COR-L47 (cell line): ENCODE measurements around the gene PCBD1.

Experiments
- DNase-seq: peaks from one replicate; lab custom pipeline; 2025; lab: John Stamatoyannopoulos, UW

The PCBD1 gene

DNA sequence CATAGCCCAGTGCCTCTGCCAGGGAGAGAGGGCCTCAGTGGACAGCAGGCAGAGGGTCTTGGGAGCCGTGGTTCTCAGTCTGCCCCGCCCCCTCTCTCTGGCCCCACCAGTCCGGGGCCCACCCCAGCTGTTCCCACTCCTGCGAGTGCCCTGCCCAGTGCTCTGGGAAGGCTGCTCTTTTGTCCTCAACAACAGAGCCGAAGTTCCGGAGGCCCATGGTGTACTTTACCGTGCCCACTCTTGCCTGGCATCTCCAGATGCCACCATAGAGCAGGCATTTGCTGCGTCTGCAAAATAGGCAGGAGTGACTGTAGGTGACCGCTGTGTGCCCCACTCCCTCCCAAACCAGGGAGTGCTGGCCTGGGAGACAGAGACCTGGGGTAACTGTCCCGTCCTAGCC lies 29.3 kb upstream of the PCBD1 start:
- no peak for DNase-seq

DNA sequence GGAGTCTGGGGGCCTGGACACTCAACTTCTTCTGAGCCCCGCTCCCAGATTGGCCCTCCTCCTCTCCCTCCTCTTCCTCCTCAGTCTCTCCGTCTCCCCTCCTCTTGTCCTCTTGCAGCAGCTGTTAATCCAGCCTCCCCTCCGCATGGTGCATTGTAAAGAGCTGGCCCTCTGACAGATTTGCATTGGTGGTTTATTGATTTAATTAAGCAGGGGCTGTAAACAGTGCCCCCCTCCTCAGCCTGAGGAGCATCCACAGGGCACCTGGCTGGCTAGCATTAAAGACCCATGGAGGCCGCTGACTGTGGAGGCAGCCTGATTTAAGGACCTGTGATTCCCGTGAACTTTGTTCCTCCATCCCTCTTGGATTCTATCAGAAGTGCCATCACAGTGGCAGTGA lies 28.9 kb upstream of the PCBD1 start:
- no peak for DNase-seq

GRCh38 chr10:70916241-70916640 lies 27.9 kb upstream of the PCBD1 start:
- DNase-seq, result no peak

GRCh38 chr10:70915806-70916205 lies 27.4 kb upstream of the PCBD1 start:
- no peak for DNase-seq

GRCh38 chr10:70915206-70915605 lies 26.8 kb upstream of the PCBD1 start:
- no peak for DNase-seq

DNA sequence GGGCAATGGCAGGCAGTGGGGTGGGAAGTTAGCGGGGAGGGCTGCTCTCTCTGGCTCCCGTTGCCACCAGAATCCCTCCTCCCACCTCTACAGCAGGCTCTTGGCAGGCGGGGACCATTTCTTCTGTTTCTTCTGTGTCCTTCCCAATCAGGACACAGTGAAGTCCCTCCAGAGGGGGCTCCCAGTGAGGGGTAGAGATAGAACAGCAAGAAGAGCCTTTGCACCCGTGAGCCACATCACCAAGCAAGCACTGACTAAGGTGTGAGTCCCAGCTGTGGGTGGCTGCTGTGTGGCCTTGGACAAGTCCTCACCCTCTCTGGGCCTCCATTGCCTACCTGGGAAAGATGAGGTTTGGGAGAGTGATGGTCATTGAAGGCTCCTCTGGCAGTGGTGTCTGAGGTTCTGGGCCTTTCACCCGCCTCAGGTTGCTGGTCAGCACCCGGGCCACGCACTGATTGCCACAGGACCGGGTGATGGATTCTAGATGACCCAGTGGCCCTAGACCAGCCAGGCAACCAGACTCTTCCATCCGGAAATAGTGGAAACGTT lies 26.0 kb upstream of the PCBD1 start:
- DNase-seq, result no peak

- no peak for DNase-seq
These were observed 25.5 kb upstream of the PCBD1 start for GRCh38 chr10:70913893-70914240.

DNA sequence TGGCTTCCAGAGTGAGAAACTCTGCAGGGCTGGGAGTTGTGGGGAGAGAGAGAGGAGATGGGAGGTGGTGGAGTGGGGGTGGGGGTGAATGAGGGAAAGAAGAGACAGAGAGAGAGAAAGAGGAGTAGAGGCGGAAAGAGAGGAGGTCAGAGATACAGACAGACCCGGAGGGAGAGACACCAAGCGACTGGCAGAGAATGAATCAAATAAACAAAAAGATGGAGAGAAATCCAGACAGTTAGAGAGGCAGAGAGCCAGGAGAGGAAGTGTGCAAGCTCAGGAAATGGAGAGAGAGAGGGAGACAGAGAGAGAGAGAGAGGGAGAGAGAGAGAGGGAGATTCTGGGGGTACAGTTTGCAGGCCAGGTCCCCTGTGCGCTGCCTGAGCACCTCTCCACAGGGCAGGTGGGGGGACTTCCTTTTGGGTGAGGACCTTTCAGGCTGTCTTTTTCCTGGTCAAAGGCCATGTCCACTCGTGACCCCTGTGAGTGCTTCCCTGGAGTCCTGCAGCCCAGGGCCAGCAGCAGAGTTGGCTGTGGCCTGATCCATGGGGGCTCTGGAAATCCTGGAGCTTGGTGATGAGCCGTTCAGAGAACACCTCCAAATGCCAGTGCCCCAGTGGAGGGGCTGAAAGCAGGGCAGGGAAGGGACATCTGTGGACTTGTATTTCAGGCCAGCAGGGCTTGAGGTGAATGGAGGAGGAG lies 25.0 kb upstream of the PCBD1 start:
- DNase-seq, result no peak

GRCh38 chr10:70912556-70912955 lies 24.2 kb upstream of the PCBD1 start:
- no peak for DNase-seq

DNA sequence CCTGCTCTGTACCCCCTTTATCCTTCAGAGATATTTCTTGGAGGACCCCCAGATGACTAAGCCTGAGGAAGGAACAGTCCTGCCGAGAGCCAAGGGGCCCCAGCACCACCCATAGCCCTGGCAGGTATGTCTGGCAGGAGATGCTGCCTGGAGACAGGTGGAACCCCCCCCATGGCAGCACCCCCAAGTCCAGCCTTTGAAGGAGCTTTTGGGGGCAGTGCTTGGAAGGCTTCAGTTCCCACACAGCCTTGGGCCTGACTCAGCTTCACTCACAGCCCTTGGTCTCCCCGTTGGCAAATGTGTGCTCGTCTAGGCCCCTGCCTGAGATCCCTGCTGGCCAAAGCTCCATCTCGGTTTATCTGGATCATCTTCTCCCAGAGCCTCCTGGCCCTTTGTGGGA lies 23.0 kb upstream of the PCBD1 start:
- no peak for DNase-seq

DNA sequence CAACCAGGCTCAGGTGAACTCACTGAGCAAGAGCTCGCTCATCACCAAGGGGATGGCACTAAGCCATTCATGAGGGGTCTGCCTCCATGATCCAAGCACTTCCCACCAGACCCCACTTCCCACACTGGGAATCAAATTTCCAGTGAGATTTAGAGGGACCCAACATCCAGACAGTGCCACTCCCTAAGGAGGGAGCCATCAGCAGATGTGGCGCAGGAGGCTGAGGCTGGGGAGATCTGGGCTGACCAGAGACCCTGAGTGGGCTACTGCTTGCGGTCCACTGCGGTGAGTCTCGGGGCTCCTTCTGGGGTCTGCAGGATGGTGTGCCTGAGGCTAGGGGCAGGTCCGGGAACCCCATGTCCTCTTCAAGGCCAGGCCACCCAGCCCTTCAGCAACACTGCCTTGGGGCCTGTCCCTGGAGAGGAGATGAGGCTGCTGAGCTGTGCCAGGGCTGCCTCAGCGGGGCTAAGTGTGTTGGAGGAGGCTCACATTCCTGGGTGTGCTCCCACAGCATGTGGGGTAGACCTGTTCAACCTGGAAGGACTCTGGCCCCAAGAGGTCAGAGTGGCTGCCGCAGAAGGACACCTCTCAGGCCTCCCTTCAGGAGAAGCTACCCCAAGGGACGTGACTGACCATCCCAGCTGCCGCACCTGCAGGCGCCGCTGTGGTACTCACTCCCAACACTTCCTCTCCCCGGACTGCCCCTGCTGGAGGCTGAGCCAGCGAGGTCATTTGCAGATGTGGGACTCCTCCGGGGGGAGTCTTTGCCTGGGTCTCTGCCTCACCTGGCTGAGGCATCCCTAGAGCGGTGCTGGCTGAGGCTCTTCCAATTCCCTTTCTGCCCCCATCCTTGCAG lies 22.3 kb upstream of the PCBD1 start:
- no peak for DNase-seq

- DNase-seq, result no peak
These were observed 21.1 kb upstream of the PCBD1 start for GRCh38 chr10:70909326-70909935.

DNA sequence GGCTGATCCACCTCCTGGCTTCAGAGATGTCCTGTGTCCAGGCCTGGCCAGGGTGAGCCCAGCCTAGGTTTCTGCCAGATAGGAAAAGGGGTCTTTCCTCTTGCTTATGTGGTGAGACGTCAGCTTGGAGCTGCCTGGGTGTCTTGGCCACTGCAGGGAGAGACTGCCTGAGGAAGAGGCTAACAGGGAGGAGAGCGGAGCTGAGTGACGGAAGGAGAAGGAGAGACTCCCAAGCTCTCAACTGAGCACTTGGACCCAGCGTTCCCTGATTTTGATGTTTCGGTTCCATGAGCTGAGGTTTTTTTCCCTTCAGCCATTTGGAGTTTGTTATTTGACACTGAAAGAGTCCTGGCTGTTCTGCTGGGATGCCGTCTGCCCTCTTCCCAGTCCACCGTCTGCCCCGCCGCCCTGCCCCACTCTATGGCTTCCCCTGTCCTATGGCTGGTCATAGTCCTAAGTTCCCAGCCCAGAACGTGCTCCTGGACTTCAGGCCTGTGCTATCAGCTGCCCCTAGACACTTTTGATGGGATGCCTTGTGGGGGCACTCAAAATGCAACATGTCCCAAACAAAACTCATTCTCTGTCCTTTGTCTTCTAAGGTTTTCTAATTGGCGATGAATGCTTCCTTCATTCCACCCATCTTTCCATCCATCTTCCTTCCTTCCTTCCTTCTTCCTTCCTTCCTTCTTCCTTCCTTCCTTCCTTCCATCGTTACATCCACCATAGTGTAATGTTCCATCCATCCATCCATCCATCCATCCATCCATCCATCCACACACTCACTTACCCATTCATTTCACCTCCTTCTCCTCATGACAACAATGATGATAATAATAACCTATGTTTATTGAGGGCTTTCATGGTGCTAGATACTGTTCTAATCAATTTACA lies 20.3 kb upstream of the PCBD1 start:
- DNase-seq, result no peak

- no peak for DNase-seq
These were observed 19.5 kb upstream of the PCBD1 start for GRCh38 chr10:70907637-70908405.

DNA sequence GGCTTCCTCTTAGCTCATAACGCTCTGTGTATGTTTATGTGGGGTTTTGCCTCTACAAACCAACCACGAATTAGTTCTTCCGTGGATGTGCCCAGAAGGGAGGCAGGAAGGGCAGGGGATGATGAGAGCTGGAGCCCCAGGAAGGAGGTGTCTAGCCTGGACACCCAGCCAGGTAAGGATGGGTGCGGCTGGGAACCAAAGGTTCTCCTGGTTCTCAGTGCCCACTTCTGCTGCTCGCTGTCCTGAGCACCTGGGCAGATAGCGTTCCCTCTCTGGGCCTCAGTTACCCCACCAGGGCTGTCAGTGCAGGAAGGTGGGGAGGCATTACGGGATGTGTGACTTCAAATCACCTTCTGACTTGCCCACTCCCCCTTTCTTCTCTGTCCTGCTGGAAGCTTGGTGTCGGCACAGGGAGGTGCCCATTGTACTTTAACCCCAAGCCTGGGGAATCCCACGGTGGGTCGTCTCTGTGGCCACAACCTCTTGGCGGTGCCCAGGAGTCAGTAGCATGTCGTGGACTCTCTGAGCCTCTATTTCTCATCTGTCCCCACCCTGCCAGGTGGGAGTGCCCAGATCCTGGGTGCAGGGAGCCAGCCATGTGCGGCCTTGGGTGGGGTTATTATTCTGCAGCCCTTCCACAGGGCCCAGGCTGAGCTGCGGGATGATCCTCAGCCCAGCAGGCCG lies 18.7 kb upstream of the PCBD1 start:
- no peak for DNase-seq

DNA sequence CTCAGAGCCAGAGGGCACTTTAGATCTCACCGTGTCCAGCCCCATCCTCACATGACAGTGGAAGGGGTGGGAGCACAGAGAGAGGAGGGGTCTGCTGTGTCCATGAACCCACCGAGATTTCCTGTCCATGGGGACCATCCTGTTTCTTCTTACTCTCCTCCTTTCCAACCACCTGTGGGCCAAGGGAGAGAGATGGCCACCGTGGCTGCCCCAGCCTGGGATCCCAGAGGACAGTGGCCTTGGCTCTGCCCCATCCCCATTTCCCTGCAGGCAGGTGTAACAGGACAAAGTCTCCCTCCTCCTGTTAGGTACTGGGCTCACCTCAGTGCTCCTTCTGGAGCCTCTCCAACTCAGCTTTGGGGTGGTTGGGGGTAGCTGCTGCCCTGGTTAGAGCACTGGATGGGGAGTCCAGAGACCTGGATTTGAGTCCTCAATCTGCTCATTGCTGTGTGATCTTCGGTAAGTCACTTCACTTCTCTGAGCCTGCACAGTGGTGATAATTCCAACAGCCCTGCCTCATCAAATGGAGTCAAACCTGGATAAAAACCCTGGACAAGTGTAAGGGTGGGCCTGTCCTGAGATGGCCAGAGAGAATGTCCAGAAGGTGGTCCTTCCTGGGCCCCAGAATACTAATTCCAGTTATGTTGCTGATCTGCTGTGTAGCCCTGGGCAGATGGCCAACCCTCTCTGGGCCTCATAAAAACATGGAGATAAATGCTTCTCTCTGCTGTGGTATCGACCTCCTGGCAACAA lies 17.8 kb upstream of the PCBD1 start:
- DNase-seq, result no peak

- DNase-seq, result no peak
These were observed 17.0 kb upstream of the PCBD1 start for GRCh38 chr10:70905071-70906021.

GRCh38 chr10:70903262-70903921 lies 15.0 kb upstream of the PCBD1 start:
- DNase-seq, result peak; percentile 43
